Measurements from ENCODE around the gene NR1H2.

- TF ChIP-seq CTCF (IDR thresholded peaks at IDR 0.05) (no peak), POLR2A (IDR thresholded peaks at IDR 0.05) (no peak)
Observed at GRCh38 chr19:50430888-50431342, 54.7 kb downstream of the NR1H2 start.

All from uterus (tissue), 2 donors.